ENCODE measurements around the gene LRRC4C. TPM values are rescaled to one million over a fixed set of nuclear protein-coding genes. Genes with fewer than 3 reads are reported as not detected.

Gene LRRC4C
- total RNA-seq, 6 experiments from 2014 or later: 0.25 to 0.43 (median 0.27) TPM

GRCh38 chr11:41437006-41437490, 22.4 kb downstream of the LRRC4C start:
- ATAC-seq: peak in 1 of 4 donors; percentile 68

GRCh38 chr11:41435531-41435930, 23.9 kb downstream of the LRRC4C start:
- DNase-seq (no peak), ATAC-seq (no peak)
- intact Hi-C loops (cut with DNase I): loop anchor here in 1 of 2 donors (10.0 kb wide), 1 partner anchor 191 kb away; no protein-coding TSS in a partner anchor
- TF ChIP-seq CTCF (IDR thresholded peaks at IDR 0.05): no peak
- no peak for TF ChIP-seq POLR2A (IDR thresholded peaks at IDR 0.05)
- Histone ChIP-seq H3K9me3 (no peaks in the 10 kb centered on the region), H3K36me3 (no peaks in the 10 kb centered on the region), H3K4me3 (no peak overlapping the region), H3K4me1 (no peaks in the 10 kb centered on the region), H3K27me3 (no peaks in the 10 kb centered on the region), H3K27ac (no peak overlapping the region)
- 75% methylated on average over 4 of the region's 4 CpGs for WGBS (ENCODE audit: insufficient coverage, low coverage, low lambda C conversion rate, missing lambda C conversion rate)

More at GRCh38 chr11:41437006-41437490, 22.4 kb downstream of the LRRC4C start:
- Histone ChIP-seq H3K4me1 (no peaks in the 10 kb centered on the region), H3K36me3 (no peaks in the 10 kb centered on the region), H3K4me3 (no peak overlapping the region), H3K9me3 (no peaks in the 10 kb centered on the region), H3K27ac (no peak overlapping the region), H3K27me3 (no peaks in the 10 kb centered on the region)
- intact Hi-C loops (cut with DNase I): loop anchor here in 1 of 2 donors (10.0 kb wide), 1 partner anchor 192 kb away; no protein-coding TSS in a partner anchor
- DNase-seq: no peak
- TF ChIP-seq POLR2A (IDR thresholded peaks at IDR 0.05): no peak
- no peak for TF ChIP-seq CTCF (IDR thresholded peaks at IDR 0.05)
- WGBS (ENCODE audit: insufficient coverage, low coverage, low lambda C conversion rate, missing lambda C conversion rate): 75% methylated on average over 9 of the region's 9 CpGs

- Histone ChIP-seq H3K9me3 (no peaks in the 10 kb centered on the region), H3K4me3 (no peak overlapping the region), H3K27ac (no peak overlapping the region), H3K27me3 (no peaks in the 10 kb centered on the region), H3K36me3 (no peaks in the 10 kb centered on the region), H3K4me1 (no peaks in the 10 kb centered on the region)
- intact Hi-C loops (cut with DNase I): loop anchor here in 1 of 2 donors (10.0 kb wide), 1 partner anchor 187 kb away; no protein-coding TSS in a partner anchor
- peak in 3 of 4 donors; percentile 40 to 54 (median 52) for ATAC-seq
- WGBS (ENCODE audit: insufficient coverage, low coverage, low lambda C conversion rate, missing lambda C conversion rate): 30% methylated on average over 5 of the region's 5 CpGs
- peak; percentile 61 to 72 (median 65) for TF ChIP-seq CTCF (IDR thresholded peaks at IDR 0.05)
- TF ChIP-seq POLR2A (IDR thresholded peaks at IDR 0.05): no peak
- DNase-seq: peak in 1 of 3 donors; percentile 43
Measured at GRCh38 chr11:41431784-41432183, 27.7 kb downstream of the LRRC4C start.

GRCh38 chr11:41419901-41420300, 39.6 kb downstream of the LRRC4C start:
- no peak overlapping the region for H3K27ac ChIP-seq
- H3K4me3 ChIP-seq: no peak overlapping the region
- intact Hi-C loops (cut with DNase I): no loop called here
- DNase-seq (no peak), ATAC-seq (no peak)
- WGBS (ENCODE audit: insufficient coverage, low coverage, low lambda C conversion rate, missing lambda C conversion rate): 83% methylated on average over 2 of the region's 4 CpGs
- no peaks in the 10 kb centered on the region for H3K27me3 ChIP-seq
- no peaks in the 10 kb centered on the region for H3K9me3 ChIP-seq
- no peaks in the 10 kb centered on the region for H3K36me3 ChIP-seq
- TF ChIP-seq POLR2A (IDR thresholded peaks at IDR 0.05) (no peak), CTCF (IDR thresholded peaks at IDR 0.05) (no peak)
- H3K4me1 ChIP-seq: no peaks in the 10 kb centered on the region
